CD4-positive, alpha-beta T cell treated with Interleukin-6 for 4 hours (primary cell): ENCODE results near the gene FER.
"Not testable (repeated sequence)": the region's sequence is repeated elsewhere in the genome, so short reads cannot be mapped to it uniquely, and the experiment has no call there.

Experiments
- DNase-seq: peaks from one replicate; pipeline ENCODE4 v3.0.0-alpha.2; 2020; ENCODE audit warnings: mixed read lengths

Gene FER

DNA sequence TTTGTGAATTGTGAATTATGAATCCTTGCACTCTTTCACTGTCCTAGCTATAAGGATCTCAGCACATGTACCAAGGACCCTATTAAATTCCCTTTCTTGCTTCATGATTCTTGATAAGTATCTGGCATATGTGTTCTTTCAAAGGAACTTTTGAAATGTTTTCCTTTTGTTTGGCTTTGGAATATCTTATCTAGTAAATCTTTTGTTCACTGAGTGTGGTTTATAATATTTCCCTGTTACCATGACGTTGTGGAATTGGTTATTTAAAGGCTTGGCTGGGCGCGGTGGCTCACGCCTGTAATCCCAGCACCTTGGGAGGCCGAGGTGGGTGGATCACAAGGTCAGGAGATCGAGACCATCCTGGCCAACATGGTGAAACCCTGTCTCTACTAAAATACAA is 151.5 kb downstream of the FER start:
- not testable (repeated sequence) for DNase-seq

DNA sequence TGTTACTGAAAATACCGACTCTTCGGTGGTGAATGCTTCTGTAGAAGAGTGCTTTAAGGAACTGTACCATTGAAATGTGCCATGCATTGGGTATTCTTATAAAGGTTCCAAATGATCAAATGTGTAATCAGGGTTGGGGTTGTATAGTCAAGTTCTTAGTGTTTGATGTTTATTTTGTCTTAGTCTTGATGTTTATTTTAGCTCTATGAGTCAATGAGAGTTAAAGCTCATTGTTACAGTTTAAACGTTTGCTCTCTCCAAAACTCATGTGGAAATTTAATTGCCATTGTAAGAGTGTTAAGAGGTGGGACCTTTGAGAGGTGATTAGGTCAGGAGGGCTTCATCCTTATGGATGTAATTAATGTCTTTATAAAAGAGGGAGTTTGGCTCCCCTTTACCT is 153.0 kb downstream of the FER start:
- DNase-seq: no peak

DNA sequence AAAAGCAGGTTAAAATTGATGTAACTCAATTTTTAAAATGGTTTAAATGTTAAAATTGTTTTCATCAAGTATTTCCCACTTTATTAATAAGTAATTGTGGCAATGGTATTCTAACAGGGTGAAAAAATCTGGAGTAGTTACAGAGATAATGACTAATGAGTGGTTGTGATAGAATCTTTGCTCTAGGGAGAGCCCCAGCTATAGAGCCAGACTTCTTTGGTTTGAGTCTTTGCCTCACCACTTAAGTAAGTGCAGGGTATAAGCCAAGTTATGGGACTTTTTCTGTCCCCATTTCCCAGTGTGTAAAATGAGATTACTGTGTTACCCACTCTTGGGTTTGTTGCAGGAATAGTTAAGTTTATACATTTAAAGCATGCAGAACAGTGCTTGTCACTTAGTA is 158.1 kb downstream of the FER start:
- no peak for DNase-seq

DNA sequence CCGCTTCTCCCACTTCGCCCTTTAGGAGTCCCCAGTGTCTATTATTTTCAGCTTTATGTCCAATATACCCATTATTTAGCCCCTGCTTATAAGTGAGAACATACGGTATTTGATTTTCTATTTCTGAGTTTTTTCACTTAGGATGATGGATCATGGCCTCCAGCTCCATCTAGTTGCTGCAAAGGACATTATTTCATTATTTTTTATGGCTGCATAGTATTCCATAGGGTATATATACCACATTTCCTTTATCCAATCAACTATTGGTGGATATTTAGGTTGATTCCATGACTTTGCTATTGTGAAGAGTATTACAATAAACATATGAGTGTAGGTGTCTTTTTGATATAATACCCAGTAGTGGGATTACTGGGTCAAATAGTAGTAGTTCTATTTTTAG is 162.9 kb downstream of the FER start:
- no peak for DNase-seq

DNA sequence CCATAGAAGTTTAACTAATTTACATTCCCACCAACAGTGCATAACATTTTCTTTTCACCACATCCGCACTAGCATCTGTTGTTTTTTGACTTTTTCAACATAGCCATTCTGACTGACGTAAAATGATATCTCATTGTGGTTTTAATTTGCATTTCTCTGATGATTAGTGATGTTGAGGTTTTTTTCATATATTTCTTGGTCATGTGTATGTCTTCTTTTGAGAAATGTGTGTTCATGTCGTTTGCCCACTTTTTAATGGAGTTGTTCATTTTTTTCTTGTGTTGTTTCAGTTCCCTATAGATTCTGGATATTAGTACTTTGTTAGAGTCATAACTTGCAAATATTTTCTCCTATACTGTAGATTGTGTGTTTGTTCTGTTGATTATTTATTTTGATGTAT is 163.4 kb downstream of the FER start:
- DNase-seq: no peak

DNA sequence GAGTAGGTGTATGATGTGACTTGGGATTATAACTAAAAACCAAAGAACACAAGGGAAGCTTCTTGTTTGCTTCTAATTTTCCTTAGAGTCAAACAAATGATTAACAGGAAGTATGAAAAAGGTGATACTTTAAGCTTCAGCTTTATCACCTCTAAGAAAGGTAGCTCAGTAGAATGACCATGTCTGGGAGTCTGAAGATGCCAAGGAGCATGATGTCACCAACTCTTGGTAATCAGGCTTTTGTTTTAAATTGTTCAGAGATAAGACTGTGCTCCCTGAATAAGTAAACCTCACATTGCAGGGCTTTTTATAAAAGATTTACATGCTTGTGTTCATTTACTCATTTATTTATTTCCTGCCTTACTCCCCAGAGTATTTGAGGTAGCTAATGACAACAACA is 169.9 kb downstream of the FER start:
- no peak for DNase-seq

DNA sequence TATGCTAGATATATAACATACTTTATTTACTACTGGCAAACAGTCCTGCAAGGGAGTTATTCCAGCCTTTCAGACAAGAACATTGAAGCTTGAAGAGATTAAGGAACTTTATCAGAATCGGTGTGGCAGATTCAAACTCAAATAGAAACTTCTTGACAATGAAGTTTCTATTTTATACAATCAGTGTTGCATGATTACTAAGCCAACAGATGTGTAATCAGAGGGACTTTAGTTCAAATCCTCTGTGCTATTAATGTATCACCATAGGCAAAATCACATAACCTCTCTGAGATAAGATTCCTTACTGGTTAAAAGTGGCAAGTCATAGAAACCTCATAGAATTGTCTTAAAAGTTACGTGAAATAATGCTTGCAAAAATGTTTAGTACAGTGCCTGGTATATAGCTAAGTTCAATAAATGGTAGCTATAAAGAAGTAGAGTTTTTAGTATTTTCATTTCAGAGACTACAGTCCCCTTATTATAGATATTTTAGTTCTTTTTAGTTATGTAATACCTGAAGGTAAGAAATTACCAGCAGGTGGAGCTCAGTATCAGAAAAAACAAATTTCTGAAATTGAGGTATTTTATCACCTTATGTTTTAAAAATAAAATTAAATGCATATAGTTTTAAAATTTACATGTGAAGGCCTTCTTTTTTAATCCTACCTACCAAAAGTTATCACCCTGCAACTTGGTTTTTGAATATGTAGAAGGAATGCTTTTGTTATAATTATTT is 172.1 kb downstream of the FER start:
- DNase-seq: no peak

DNA sequence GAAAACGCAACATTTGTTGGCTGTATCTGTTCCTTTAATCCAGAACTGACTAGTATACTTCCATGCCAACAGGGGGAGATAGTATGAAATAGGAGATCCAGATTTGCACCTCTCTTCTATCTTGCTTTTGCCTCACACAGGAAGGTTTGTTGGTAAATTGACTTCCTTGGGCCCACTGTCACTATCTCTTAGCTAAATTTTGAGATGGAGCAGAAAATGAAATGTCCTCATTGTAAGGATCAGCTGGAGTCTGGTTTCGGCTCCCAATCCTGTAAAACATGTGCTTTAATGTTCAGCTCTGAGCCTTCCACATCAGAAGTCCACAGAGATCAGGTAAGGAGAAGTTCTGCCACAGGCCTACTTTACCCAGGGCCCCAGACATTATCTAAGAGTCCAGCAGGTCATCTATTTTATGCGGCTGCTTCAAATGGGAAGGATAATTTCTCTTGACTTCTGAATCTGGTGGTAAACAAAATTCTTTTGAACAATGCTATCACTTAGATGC is 176.8 kb downstream of the FER start:
- DNase-seq: no peak

DNA sequence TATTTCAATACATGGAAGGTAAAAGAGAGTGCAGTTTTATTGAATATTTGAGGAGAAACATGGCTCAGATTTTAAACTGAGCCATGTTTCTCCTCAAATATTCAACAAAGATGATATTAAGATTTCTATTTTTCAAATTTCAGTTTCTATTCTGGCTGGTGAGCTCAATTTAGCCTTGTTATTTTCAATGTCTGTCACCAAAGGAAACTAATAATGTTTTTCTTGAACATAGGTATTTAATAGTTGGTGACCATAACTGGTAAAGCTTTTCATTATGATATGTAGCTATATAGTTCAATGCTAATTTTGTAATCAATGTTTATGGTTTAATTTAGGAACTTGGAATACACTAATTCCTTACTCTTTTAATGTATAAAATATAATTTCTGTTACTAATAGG is 177.4 kb downstream of the FER start:
- no peak for DNase-seq

DNA sequence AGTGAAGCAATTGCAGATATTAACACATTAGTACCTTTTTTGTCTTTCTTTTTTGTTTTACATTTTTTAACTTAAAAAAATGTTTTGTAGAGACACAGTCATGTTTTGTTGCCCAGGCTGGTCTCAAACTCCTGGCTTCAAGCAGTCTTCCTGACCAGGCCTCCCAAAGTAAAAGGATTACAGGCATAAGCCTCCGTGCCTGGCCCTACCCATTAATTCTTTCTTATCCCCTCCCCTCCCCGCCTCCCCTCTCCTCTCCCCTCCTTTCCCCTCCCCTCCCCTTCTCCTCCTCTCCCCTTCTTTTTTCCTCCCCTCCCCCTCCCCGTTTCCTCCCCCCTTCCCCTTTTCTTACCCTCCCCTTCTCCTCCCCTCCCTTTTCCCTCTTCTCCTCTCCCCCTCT is 182.4 kb downstream of the FER start:
- DNase-seq: no peak

DNA sequence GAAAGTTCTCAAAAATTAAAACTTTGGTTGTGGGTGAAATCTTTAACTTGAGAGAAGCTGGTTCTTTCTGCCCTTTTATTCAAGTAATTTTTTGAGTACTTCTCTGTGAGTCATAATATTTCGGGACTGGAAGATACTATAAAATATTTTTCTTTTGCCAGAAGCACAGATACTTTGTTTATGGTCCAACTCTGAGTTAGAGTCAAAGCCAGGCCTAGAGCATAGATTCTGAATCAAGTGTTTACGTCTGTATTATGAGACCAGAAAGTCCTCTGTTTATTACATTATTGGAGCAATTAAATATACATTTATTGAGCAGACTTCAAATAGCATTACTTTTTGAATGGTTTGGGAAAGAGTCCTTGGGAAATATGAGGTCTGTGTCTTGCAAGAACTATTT is 187.9 kb downstream of the FER start:
- no peak for DNase-seq

DNA sequence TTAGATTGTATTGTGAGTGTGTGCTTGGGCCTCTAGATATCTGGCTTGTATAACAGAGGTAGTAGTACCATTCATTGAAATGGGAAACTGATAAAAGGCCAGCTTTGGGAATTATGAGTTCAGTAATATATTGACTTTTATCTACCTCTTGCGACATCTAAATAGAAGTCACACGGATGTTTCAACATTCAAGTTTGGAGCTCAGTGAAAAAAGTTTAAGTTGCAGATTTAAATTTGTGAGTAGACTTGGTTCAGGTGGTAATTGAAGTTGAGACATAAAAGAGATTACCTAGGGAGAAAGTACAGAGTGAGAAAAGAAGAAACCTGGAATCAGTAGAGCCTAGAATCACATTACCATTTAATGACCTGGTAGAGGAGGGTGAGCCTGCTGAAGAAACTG is 189.5 kb downstream of the FER start:
- no peak for DNase-seq

DNA sequence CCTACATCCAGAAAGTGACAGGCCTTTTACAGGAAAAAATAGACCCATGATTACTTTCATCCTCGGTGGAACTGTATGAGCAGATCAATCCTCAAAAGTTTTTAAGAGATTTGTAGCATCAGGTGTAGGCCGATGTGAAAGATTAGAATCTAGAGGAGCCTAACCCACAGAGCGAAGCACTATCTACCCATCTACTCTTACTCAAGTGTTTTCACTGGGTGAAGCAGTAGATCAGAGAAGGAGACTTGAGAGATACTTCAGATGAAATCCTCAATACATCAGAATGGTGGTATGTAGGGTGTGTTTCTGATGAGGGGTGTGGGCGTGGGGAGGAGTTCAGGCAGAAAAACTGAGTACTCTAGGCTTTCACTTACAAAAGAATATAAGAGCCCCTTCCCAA is 192.8 kb downstream of the FER start:
- no peak for DNase-seq

DNA sequence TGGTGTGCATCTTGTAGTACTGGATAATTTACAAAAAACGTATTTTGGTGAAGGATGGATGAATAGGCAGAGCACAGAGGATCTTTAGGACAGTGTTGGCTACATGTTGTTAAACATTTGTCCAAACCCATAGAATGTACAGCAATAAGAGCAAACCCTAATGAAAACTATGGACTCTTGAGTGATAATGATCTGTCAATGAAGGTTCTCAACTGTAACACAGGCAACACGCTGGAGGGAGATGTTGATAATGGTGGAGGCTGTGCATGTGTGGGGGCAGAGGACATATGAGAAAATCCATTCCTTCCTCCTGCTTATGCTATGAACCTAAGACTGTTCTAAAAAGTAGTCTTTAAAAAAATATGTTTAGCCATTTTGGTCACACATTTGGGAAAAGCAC is 194.0 kb downstream of the FER start:
- DNase-seq: no peak

DNA sequence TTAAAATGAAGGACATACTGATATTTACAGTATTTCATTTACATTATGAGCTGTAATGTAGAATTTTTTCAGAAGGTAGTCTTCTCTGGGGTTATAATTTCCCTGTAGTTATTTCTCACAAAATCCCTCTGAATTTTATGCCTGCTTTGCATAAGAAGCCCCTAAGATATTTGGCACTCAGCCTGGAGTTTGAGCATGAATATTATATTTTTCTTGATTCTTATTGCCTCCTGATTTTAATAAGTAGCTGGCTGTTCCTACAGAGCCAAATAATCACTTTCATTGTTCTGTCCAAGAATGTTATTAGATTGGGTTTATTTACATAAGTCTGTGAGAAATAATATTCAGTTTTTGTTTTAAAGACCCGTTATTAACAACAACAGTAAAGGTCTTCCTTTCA is 195.0 kb downstream of the FER start:
- DNase-seq: no peak

DNA sequence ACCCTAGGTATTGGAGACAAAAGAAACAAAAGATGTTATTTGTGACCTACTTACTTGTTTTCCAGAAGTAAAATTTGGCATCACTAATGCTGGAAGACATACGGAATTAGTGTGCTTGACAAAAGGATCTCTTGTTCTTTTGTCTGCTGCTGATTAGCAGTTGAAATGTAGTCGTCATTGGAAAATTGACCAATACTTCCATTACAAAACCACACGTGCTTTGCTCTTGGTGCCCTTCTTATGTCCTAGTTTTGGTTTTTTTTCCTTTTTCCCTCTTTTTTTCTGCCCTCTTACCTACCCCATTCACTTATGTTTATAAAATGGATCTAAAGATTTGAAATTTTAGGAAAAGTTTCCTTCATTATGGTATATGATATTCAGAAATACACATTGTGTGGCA is 197.4 kb downstream of the FER start:
- no peak for DNase-seq

DNA sequence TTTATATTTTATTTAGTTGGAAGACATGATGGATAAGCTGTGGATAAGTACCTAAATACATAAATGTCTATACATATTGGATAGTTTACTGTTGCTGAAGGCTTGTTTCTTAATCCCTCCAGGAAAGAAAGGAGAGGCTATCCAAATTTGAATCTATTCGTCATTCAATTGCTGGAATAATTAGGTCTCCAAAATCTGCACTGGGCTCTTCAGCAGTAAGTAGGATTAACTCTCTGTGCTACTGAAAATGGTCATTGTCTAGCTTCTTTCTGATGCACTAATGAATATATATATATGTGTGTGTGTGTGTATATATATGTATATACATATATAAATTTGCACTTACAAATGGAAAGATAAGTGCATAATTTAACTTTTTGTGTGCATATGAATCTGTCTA is 198.3 kb downstream of the FER start:
- DNase-seq: no peak

DNA sequence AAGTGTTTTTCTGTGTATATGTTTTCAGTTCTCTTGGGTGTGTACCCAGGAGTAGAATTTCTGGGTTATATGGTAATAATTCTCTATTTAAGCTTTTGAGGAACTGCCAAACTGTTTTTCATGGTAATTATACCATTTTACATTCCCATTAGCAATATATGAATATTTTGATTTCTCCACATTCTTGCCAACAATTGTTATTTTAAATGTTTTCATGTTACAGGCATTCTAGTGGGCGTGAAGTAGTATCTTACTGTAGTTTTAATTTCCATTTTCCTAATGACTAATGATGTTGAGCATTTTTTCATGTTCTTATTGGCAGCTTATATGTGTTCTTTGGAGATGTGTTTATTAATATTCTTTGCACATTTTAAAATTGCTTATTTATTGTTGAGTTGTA is 199.5 kb downstream of the FER start:
- DNase-seq: no peak

DNA sequence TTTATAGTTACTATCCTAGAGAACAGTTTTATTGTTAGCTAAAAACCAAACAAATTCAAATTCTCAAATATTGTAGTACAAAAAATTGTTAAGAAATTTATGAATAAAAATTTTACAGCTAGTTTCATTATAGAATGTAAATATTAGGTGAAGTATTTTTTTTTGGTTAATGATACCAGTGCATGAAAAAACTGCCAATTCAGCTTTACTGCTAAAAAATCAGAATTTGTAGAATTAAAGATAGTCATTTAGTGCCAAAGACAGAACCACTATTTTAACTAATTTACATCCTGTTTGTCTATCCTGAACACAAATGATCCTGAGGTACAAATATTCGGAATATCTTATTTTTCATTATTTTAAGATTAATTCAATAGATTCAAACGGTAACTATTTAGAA is 202.6 kb downstream of the FER start:
- no peak for DNase-seq

DNA sequence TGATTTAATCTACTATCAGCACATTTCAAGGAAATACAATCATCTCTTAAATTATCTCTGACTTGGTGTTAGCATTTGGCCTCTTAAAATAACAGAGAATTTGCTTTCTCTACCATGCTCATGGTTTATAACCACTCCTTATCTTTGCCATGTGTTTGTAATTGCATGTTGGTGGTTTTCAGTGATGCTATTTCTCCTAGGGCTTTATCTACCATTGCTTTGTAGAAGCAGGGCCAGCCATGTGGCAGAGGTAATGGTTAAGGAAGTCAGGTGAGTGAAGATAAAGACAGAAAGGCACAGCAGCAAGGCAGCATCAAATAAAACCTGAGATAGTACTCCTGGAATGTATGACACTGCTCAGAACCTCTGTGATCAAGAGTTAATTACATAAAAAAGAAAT is 206.2 kb downstream of the FER start:
- DNase-seq: no peak

DNA sequence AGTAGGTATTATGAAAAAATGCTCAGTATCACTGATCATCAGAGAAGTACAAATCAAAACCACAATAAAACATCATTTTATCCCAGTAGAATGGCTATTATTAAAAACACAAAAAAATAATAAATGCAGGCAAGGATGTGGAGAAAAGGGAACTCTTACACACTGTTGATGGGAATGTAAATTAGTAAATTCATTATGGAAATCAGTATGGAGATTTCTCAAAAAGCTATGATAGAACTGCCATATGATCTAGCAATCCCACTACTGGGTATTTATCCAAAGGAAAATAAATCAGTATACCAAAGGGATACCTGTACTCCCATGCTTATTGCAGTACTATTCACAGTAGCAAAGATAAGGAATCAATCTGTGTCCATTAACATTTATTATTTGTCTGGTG is 209.6 kb downstream of the FER start:
- DNase-seq: no peak

DNA sequence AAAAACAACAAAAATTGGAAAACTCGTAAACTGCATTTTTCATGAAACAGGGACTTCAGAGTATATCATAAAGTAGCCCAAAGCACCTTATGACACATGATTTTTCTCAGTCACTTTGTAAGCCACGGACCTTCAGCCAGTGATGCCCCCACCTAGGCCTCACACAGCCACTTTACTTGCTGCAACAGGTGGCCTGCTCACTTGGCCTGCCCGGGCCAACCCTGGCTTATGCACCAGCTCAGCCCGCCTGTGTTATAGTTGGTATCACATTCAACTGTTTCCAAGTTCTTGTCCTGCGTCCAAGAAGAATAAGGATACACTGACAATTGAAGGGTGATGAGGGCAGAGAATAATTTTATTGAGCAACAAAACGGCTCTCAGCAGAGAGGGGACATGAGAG is 219.2 kb downstream of the FER start:
- DNase-seq: no peak

DNA sequence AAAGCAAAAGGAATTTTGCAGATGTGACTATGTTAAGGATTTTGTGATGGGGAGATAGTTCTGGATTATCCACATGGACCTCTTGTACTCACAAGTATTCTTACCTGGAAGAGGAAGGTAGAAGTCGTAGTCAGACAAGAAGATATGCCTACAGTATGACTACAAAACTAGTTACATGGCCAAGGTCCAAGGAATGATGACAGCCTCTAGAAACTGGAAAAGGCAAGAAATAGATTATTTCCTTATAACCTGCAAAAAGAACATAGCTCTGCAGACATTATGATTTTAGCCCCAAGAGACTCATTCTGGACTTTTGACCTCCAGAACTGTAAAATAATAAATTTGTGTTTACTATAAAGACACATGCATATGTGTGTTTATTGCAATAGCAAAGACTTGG is 226.9 kb downstream of the FER start:
- no peak for DNase-seq

DNA sequence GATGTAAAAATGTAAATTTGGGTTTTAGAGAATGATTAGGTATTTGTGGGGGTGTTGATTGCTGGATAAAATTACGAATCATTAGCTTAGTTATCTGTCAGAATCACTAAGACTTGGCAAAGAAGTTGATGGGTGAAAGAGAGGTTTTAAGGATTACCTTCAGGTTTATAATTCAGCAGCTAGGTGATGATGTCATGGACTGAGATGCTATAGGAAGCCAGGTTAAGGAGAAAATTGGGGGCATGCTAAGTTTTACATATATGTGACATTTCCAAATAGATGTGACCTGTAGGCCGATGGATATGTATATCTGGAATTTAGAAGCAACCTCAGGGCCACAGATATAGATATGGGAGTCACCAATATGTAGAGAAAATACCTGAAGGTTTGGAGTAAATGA is 228.0 kb downstream of the FER start:
- no peak for DNase-seq

DNA sequence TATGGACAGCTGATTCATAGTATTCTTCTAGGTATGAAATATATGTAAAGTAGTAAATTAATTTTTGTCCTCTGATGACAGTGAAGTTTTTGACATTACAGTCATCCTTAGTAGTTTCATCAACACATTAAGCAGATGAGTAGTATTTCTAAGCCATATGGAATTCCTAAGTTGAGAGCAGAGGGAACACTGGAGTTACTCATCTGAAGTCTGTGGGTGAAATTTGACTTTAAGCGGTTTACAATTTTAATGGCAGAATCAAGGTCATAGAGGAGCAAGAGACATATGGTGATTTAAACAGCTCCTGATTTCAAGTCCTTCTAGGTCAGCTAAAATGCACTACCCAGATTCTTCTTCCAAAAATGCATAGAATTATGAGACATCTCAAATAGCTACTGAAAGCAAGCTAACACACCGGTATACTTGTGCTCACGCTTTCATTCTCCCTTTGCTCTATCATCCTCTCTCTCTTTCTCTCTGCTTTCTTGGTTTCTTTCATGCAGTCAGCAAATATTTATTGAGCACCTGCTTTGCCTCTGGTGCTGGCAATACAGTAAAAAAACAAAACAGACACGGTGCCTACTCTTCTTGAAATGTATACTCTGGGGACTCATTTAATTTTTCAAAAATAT is 235.9 kb downstream of the FER start:
- no peak for DNase-seq
